Sigmoid colon (tissue), 7 donors: ENCODE data around the gene CDON. TPM values are rescaled to one million over a fixed set of nuclear protein-coding genes. Genes with fewer than 3 reads are reported as not detected.

Experiments
- DNase-seq: peaks from one replicate; pipeline ENCODE4 v3.0.0-alpha.2; 2019
- H3K27ac ChIP-seq, 4 donors: fragments of 200-600 bp; sonication (generic); one replicate each; pipeline ENCODE4 v1.5.1; 2016 to 2019; ENCODE audit warnings: mild to moderate bottlenecking in 1 of 4
- H3K27me3 ChIP-seq, 3 donors: fragments of 200-600 bp; sonication (generic); one replicate each; pipeline ENCODE4 v1.5.1; 2019; ENCODE audit warnings: mild to moderate bottlenecking in 1 of 3
- H3K36me3 ChIP-seq, 4 donors: fragments of 200-600 bp; sonication (generic); one replicate each; pipeline ENCODE4 v1.5.1; 2016 to 2019
- H3K4me1 ChIP-seq, 4 donors: fragments of 200-600 bp; sonication (generic); one replicate each; pipeline ENCODE4 v1.5.1; 2017 to 2019
- H3K4me3 ChIP-seq, 4 donors: fragments of 200-600 bp; sonication (generic); one replicate each; pipeline ENCODE4 v1.5.1; 2017 to 2019; ENCODE audit warnings: mild to moderate bottlenecking in 2 of 4, moderate library complexity in 1 of 4
- H3K9me3 ChIP-seq, 4 donors: fragments of 200-600 bp in 3 of 4; sonication (generic) in 3 of 4; one replicate each; pipeline versions ENCODE4 v1.5.1 to v1.6.1; 2013 to 2019
- CTCF ChIP-seq, 4 experiments: fragments of 450-650 bp in 3 of 4; fragments of 200-600 bp in 1 of 4; IDR thresholded peaks; one replicate each; pipeline ENCODE4 v1.5.1; 2016 to 2019; ENCODE audit warnings: antibody characterized with exemption in 4 of 4, mild to moderate bottlenecking in 3 of 4, moderate library complexity in 2 of 4
- EP300 ChIP-seq, 4 donors: sonication (generic); formaldehyde crosslinking; IDR thresholded peaks; one replicate each; pipeline ENCODE4 v1.6.1; 2017; ENCODE audit warnings: antibody characterized with exemption in 4 of 4
- POLR2A ChIP-seq, 2 donors: fragments of 450-650 bp; IDR thresholded peaks; one replicate each; pipeline ENCODE4 v1.6.1; 2016; ENCODE audit warnings: antibody characterized with exemption in 2 of 2, mild to moderate bottlenecking in 2 of 2, moderate library complexity in 2 of 2
- POLR2AphosphoS5 ChIP-seq, 4 donors: sonication (generic); formaldehyde crosslinking; IDR thresholded peaks; one replicate each; pipeline ENCODE4 v1.6.1; 2017; ENCODE audit warnings: antibody characterized with exemption in 4 of 4
- WGBS, 2 donors: extraction: QIAGEN DNeasy Blood & Tissue Kit; methylation state at CpG; one replicate each; pipeline ENCODE4 v1.1.7; 2013; 5-methylcytosine and 5-hydroxymethylcytosine counted together
- intact Hi-C: fragments of 100-400 bp; cut with DNase I; formaldehyde crosslinking; loops from one replicate; pipeline ENCODE4 v1.15.1; 2023
- polyA plus RNA-seq, 3 donors: library from polyadenylated mRNA; stranded (reverse); fragments of 200-250 nt; gene quantifications; one replicate each; pipeline ENCODE4 v1.2.3, GENCODE V29; 2013
- total RNA-seq, 4 donors: library from RNA; depleted of rRNA; stranded (reverse); fragments of >200 nt; gene quantifications; one replicate each; pipeline ENCODE4 v1.1.0, GENCODE V29; 2016
- donor health status: healthy with polysubstance abuse.
- donor health status: Bipolar disorder and iron deficiency.
- donor health status: healthy.

CDON gene
- total and polyA plus RNA-seq, 7 donors: under 0.01 to 88.1 (median 48.9) TPM

- no peak for TF ChIP-seq CTCF (IDR thresholded peaks at IDR 0.05)
- TF ChIP-seq EP300 (IDR thresholded peaks at IDR 0.05): no peak
- TF ChIP-seq POLR2AphosphoS5 (IDR thresholded peaks at IDR 0.05): no peak
- no peak for TF ChIP-seq POLR2A (IDR thresholded peaks at IDR 0.05)
- WGBS, 2 donors: 13 to 58% methylated on average over 6 of the region's 6 CpGs
- Histone ChIP-seq H3K36me3 (no peaks in the 10 kb centered on the region), H3K4me3 (no peak overlapping the region), H3K9me3 (no peaks in the 10 kb centered on the region), H3K4me1 (peaks cover 0 to 9% (median 4%) of the 10 kb centered on the region in 4 donors), H3K27ac (no peak overlapping the region), H3K27me3 (no peaks in the 10 kb centered on the region)
- no peak for DNase-seq
- intact Hi-C loops: no loop called here
Measured at GRCh38 chr11:125925247-125925740, 137.4 kb downstream of the CDON start.

- 65 to 84% methylated on average over 9 of the region's 9 CpGs for WGBS, 2 donors
- no peak for DNase-seq
- H3K36me3 ChIP-seq: no peaks in the 10 kb centered on the region
- no peaks in the 10 kb centered on the region for H3K27me3 ChIP-seq
- H3K4me3 ChIP-seq: no peak overlapping the region
- H3K4me1 ChIP-seq: peaks cover 0 to 9% (median 4%) of the 10 kb centered on the region in 4 donors
- H3K9me3 ChIP-seq: no peaks in the 10 kb centered on the region
- H3K27ac ChIP-seq: no peak overlapping the region
- intact Hi-C loops: loop anchor here (5.0 kb wide), 1 partner anchor 138 kb away; the partner anchor contains the start of gene CDON
- TF ChIP-seq EP300 (IDR thresholded peaks at IDR 0.05): no peak
- TF ChIP-seq POLR2A (IDR thresholded peaks at IDR 0.05): no peak
- no peak for TF ChIP-seq CTCF (IDR thresholded peaks at IDR 0.05)
- no peak for TF ChIP-seq POLR2AphosphoS5 (IDR thresholded peaks at IDR 0.05)
Measured at GRCh38 chr11:125924384-125925007, 138.2 kb downstream of the CDON start.

- Histone ChIP-seq H3K27ac (no peak overlapping the region), H3K4me1 (peaks cover 0 to 9% (median 4%) of the 10 kb centered on the region in 4 donors), H3K4me3 (no peak overlapping the region), H3K36me3 (no peaks in the 10 kb centered on the region), H3K9me3 (no peaks in the 10 kb centered on the region), H3K27me3 (no peaks in the 10 kb centered on the region)
- intact Hi-C loops: loop anchor here (1.0 to 5.0 kb wide), 2 partner anchors 139 to 271 kb away; partner anchors contain the start of gene CDON
- TF ChIP-seq POLR2AphosphoS5 (IDR thresholded peaks at IDR 0.05) (no peak), EP300 (IDR thresholded peaks at IDR 0.05) (no peak), CTCF (IDR thresholded peaks at IDR 0.05) (no peak), POLR2A (IDR thresholded peaks at IDR 0.05) (no peak)
- WGBS, 2 donors: 90 to 95% methylated on average over 8 of the region's 8 CpGs
- no peak for DNase-seq
Measured at GRCh38 chr11:125923633-125924032, 139.0 kb downstream of the CDON start.

GRCh38 chr11:125923012-125923579, 139.6 kb downstream of the CDON start:
- no peak overlapping the region for H3K4me3 ChIP-seq
- no peaks in the 10 kb centered on the region for H3K27me3 ChIP-seq
- H3K9me3 ChIP-seq: no peaks in the 10 kb centered on the region
- no peak overlapping the region for H3K27ac ChIP-seq
- intact Hi-C loops: loop anchor here (1.0 to 5.0 kb wide), 2 partner anchors 139 to 271 kb away; partner anchors contain the start of gene CDON
- no peaks in the 10 kb centered on the region for H3K36me3 ChIP-seq
- WGBS, 2 donors: 6 to 10% methylated on average over 8 of the region's 8 CpGs
- peak; percentile 79 for DNase-seq
- TF ChIP-seq EP300 (IDR thresholded peaks at IDR 0.05): no peak
- TF ChIP-seq CTCF (IDR thresholded peaks at IDR 0.05): peak; percentile 70 to 82 (median 76)
- TF ChIP-seq POLR2AphosphoS5 (IDR thresholded peaks at IDR 0.05): peak in 1 of 4 donors; percentile 35
- H3K4me1 ChIP-seq: peaks cover 0 to 9% (median 4%) of the 10 kb centered on the region in 4 donors
